HG02970 (cell line): Measurements from ENCODE around the gene DNAJC5G.
"Not testable (repeated sequence)": the region's sequence is repeated elsewhere in the genome, so short reads cannot be mapped to it uniquely, and the experiment has no call there.

ENCODE experiments used
- ATAC-seq: cut with Tn5 transposase; IDR thresholded peaks from one replicate; pipeline ENCODE4 v1.9.1; 2021; ENCODE audit warnings: mild to moderate bottlenecking, moderate library complexity, moderate number of reproducible peaks; ENCODE audit not compliant: unreplicated experiment, low FRiP score

DNAJC5G gene

GRCh38 chr2:27272537-27273522 lies 2.4 kb upstream of the DNAJC5G start:
- ATAC-seq = not testable (repeated sequence)

- ATAC-seq = no peak
Measured at GRCh38 chr2:27278010-27278409, 2.8 kb downstream of the DNAJC5G start.

- ATAC-seq = no peak
Measured at GRCh38 chr2:27280826-27281225, 5.6 kb downstream of the DNAJC5G start.

- no peak for ATAC-seq
Measured at GRCh38 chr2:27281442-27281841, 6.2 kb downstream of the DNAJC5G start.

- no peak for ATAC-seq
Measured at GRCh38 chr2:27281855-27282559, 6.8 kb downstream of the DNAJC5G start, which contains the start of gene TRIM54. TRIM54 (plus strand) TSS chr2:27282429; CDS start chr2:27282732, 303 bp downstream.

GRCh38 chr2:27282892-27283291 lies 7.7 kb downstream of the DNAJC5G start:
- no peak for ATAC-seq

GRCh38 chr2:27284996-27285395 lies 9.8 kb downstream of the DNAJC5G start:
- no peak for ATAC-seq

- ATAC-seq = no peak
Measured at GRCh38 chr2:27285481-27285880, 10.2 kb downstream of the DNAJC5G start.

- ATAC-seq = no peak
Measured at GRCh38 chr2:27288610-27289009, 13.4 kb downstream of the DNAJC5G start.

GRCh38 chr2:27290549-27290948 lies 15.3 kb downstream of the DNAJC5G start:
- ATAC-seq = no peak

- ATAC-seq = no peak
Measured at GRCh38 chr2:27291865-27292264, 16.6 kb downstream of the DNAJC5G start.

GRCh38 chr2:27294928-27295327 lies 19.7 kb downstream of the DNAJC5G start:
- ATAC-seq = no peak

GRCh38 chr2:27296481-27296880 lies 21.2 kb downstream of the DNAJC5G start:
- ATAC-seq = no peak

- ATAC-seq = no peak
Measured at GRCh38 chr2:27297195-27297594, 22.0 kb downstream of the DNAJC5G start.

GRCh38 chr2:27298391-27299080 lies 23.3 kb downstream of the DNAJC5G start:
- no peak for ATAC-seq

- ATAC-seq = not testable (repeated sequence)
Measured at GRCh38 chr2:27300606-27301005, 25.4 kb downstream of the DNAJC5G start.

GRCh38 chr2:27303093-27304025 lies 28.1 kb downstream of the DNAJC5G start:
- no peak for ATAC-seq

GRCh38 chr2:27304488-27305240 lies 29.4 kb downstream of the DNAJC5G start:
- ATAC-seq = no peak

GRCh38 chr2:27305516-27305915 lies 30.3 kb downstream of the DNAJC5G start:
- ATAC-seq = no peak
